CD4-positive, CD25-positive, alpha-beta regulatory T cell (primary cell): ENCODE results near the gene UBA7. TPM values are rescaled to one million over a fixed set of nuclear protein-coding genes. Genes with fewer than 3 reads are reported as not detected.
"Not testable (repeated sequence)": the region's sequence is repeated elsewhere in the genome, so short reads cannot be mapped to it uniquely, and the experiment has no call there.

Experiments used
- ATAC-seq, 2 donors: fragments of 150-1000 bp; cut with Tn5 transposase; one replicate each; pipeline ENCODE4 v1.10.0; 2021; ENCODE audit warnings: low read depth in 2 of 2, moderate number of reproducible peaks in 2 of 2, moderate library complexity in 1 of 2
- DNase-seq, 3 donors: peaks; one replicate each; pipeline versions ENCODE4 v3.0.0 to v3.0.0-alpha.2; 2012 to 2022; ENCODE audit warnings: mixed read lengths in 1 of 3
- H3K27ac ChIP-seq: one replicate; pipeline ENCODE4 v1.7.0; 2013; ENCODE audit warnings: mild to moderate bottlenecking, low read length; ENCODE audit not compliant: insufficient read depth, poor library complexity, severe bottlenecking
- H3K27me3 ChIP-seq: one replicate; pipeline ENCODE4 v1.7.0; 2013; ENCODE audit warnings: low read length; ENCODE audit not compliant: control insufficient read depth, insufficient read depth
- H3K36me3 ChIP-seq: one replicate; pipeline ENCODE4 v1.7.0; 2013; ENCODE audit warnings: mild to moderate bottlenecking, low read length, moderate library complexity; ENCODE audit not compliant: control insufficient read depth, insufficient read depth
- H3K4me1 ChIP-seq: 2 replicates; pipeline ENCODE4 v1.7.0; 2013; ENCODE audit warnings: mild to moderate bottlenecking, low read length; ENCODE audit not compliant: insufficient read depth, control insufficient read depth, poor library complexity, severe bottlenecking
- H3K4me3 ChIP-seq: one replicate; pipeline ENCODE4 v1.7.0; 2013; ENCODE audit warnings: low read depth, mild to moderate bottlenecking, low read length, moderate library complexity
- H3K9me3 ChIP-seq, 2 experiments: 1 replicate in 1 of 2; 2 replicates in 1 of 2; pipeline ENCODE4 v1.7.0; 2013; ENCODE audit warnings: low read length in 2 of 2, mild to moderate bottlenecking in 1 of 2, moderate library complexity in 1 of 2; ENCODE audit not compliant: control insufficient read depth in 2 of 2
- H3K27ac Mint-ChIP-seq, 3 donors: one replicate each; pipeline ENCODE4 v1.8.0; 2020 to 2022; ENCODE audit warnings: mild to moderate bottlenecking in 3 of 3, mixed read lengths in 3 of 3, moderate library complexity in 2 of 3
- H3K27me3 Mint-ChIP-seq: one replicate; pipeline ENCODE4 v1.8.0; 2022; ENCODE audit warnings: mild to moderate bottlenecking, mixed read lengths
- H3K36me3 Mint-ChIP-seq: one replicate; pipeline ENCODE4 v1.8.0; 2020; ENCODE audit warnings: mixed read lengths
- H3K4me1 Mint-ChIP-seq, 4 donors: one replicate each; pipeline ENCODE4 v1.8.0; 2020 to 2022; ENCODE audit warnings: mixed read lengths in 4 of 4, mild to moderate bottlenecking in 1 of 4
- H3K4me3 Mint-ChIP-seq, 4 donors: one replicate each; pipeline ENCODE4 v1.8.0; 2020 to 2022; ENCODE audit warnings: mild to moderate bottlenecking in 4 of 4, mixed read lengths in 4 of 4, moderate library complexity in 3 of 4
- H3K9me3 Mint-ChIP-seq, 7 donors: one replicate each; pipeline ENCODE4 v1.8.0; 2020 to 2022; ENCODE audit warnings: mixed read lengths in 7 of 7, mild to moderate bottlenecking in 3 of 7, moderate library complexity in 2 of 7
- polyA plus RNA-seq, 4 donors: library from polyadenylated mRNA; unstranded; fragments of 300-500 nt; fragmentation: Illumina TruSeq; gene quantifications; one replicate each; pipeline ENCODE4 v1.2.3, GENCODE V29; 2021
- total RNA-seq: library from RNA; stranded (reverse); gene quantifications from one replicate; pipeline ENCODE4 v1.2.3, GENCODE V29; 2022

Gene UBA7
- total and polyA plus RNA-seq, 5 donors from 2014 or later, result 30.6 to 201 (median 39.6) TPM

- H3K36me3 ChIP-seq, result peaks cover 37% of the 10 kb centered on the region
- H3K4me3 ChIP-seq, result no peak overlapping the region
- H3K9me3 ChIP-seq, result no peaks in the 10 kb centered on the region
- peak overlapping the region in 2 of 3 donors; percentile 2 to 78 for H3K27ac Mint-ChIP-seq
- no peaks in the 10 kb centered on the region for H3K27me3 ChIP-seq
- no peak for ATAC-seq
- no peak overlapping the region for H3K27ac ChIP-seq
- peaks cover 15% of the 10 kb centered on the region for H3K36me3 Mint-ChIP-seq
- no peaks in the 10 kb centered on the region for H3K9me3 Mint-ChIP-seq
- H3K4me1 Mint-ChIP-seq, result peaks cover 11 to 68% (median 38%) of the 10 kb centered on the region in 4 donors
- DNase-seq, result no peak
- H3K4me1 ChIP-seq, result peaks cover 36% of the 10 kb centered on the region
- peak overlapping the region in 3 of 4 donors; percentile 22 to 53 (median 46) for H3K4me3 Mint-ChIP-seq
- H3K27me3 Mint-ChIP-seq, result no peaks in the 10 kb centered on the region
Observed at GRCh38 chr3:49779358-49780079, 34.2 kb downstream of the UBA7 start.

- H3K27me3 ChIP-seq, H3K4me3 ChIP-seq, H3K9me3 Mint-ChIP-seq, H3K36me3 Mint-ChIP-seq, H3K27ac Mint-ChIP-seq, H3K27me3 Mint-ChIP-seq, ATAC-seq, DNase-seq, H3K9me3 ChIP-seq, H3K27ac ChIP-seq: not testable (repeated sequence)
- Histone ChIP-seq H3K36me3 (peaks cover 25% of the 10 kb centered on the region), H3K4me1 (peaks cover 25% of the 10 kb centered on the region)
- peak overlapping the region in 1 of 4 donors; percentile 22 for H3K4me3 Mint-ChIP-seq
- H3K4me1 Mint-ChIP-seq, result peaks cover 14 to 60% (median 39%) of the 10 kb centered on the region in 4 donors
Observed at GRCh38 chr3:49776101-49776500, 37.7 kb downstream of the UBA7 start.

GRCh38 chr3:49775538-49775937 lies 38.2 kb downstream of the UBA7 start:
- H3K27me3 Mint-ChIP-seq, result no peaks in the 10 kb centered on the region
- H3K36me3 Mint-ChIP-seq, result peaks cover 8% of the 10 kb centered on the region
- H3K4me1 ChIP-seq, result peaks cover 19% of the 10 kb centered on the region
- ATAC-seq (no peak), DNase-seq (no peak)
- no peak overlapping the region for H3K4me3 Mint-ChIP-seq
- H3K27ac ChIP-seq, result no peak overlapping the region
- peak overlapping the region in 1 of 3 donors; percentile 47 for H3K27ac Mint-ChIP-seq
- no peaks in the 10 kb centered on the region for H3K9me3 ChIP-seq
- H3K27me3 ChIP-seq, result no peaks in the 10 kb centered on the region
- peaks cover 27% of the 10 kb centered on the region for H3K36me3 ChIP-seq
- no peak overlapping the region for H3K4me3 ChIP-seq
- H3K4me1 Mint-ChIP-seq, result peaks cover 14 to 57% (median 36%) of the 10 kb centered on the region in 4 donors
- no peaks in the 10 kb centered on the region for H3K9me3 Mint-ChIP-seq

- H3K36me3 Mint-ChIP-seq, result peaks cover 19% of the 10 kb centered on the region
- ATAC-seq, result no peak
- no peak for DNase-seq
Observed at GRCh38 chr3:49772703-49773102, 41.0 kb downstream of the UBA7 start.

GRCh38 chr3:49771340-49771938 lies 42.3 kb downstream of the UBA7 start:
- Mint-ChIP-seq H3K4me3 (peak overlapping the region in 1 of 4 donors; percentile 5), H3K27me3 (no peaks in the 10 kb centered on the region), H3K36me3 (peaks cover 15% of the 10 kb centered on the region), H3K9me3 (no peaks in the 10 kb centered on the region), H3K27ac (no peak overlapping the region), H3K4me1 (peaks cover 22 to 52% (median 30%) of the 10 kb centered on the region in 4 donors)
- H3K9me3 ChIP-seq, result no peaks in the 10 kb centered on the region
- ATAC-seq, result no peak
- H3K27ac ChIP-seq, result no peak overlapping the region
- peaks cover 29% of the 10 kb centered on the region for H3K36me3 ChIP-seq
- H3K4me3 ChIP-seq, result no peak overlapping the region
- peaks cover 11% of the 10 kb centered on the region for H3K4me1 ChIP-seq
- H3K27me3 ChIP-seq, result no peaks in the 10 kb centered on the region
- DNase-seq, result no peak

More at GRCh38 chr3:49772703-49773102, 41.0 kb downstream of the UBA7 start:
- Mint-ChIP-seq H3K27me3 (no peaks in the 10 kb centered on the region), H3K9me3 (no peaks in the 10 kb centered on the region), H3K27ac (no peak overlapping the region), H3K4me3 (no peak overlapping the region), H3K4me1 (peaks cover 22 to 60% (median 35%) of the 10 kb centered on the region in 4 donors)
- peaks cover 11% of the 10 kb centered on the region for H3K4me1 ChIP-seq
- H3K9me3 ChIP-seq, result no peaks in the 10 kb centered on the region
- H3K27me3 ChIP-seq, result no peaks in the 10 kb centered on the region
- H3K4me3 ChIP-seq, result no peak overlapping the region
- H3K27ac ChIP-seq, result no peak overlapping the region
- H3K36me3 ChIP-seq, result peaks cover 33% of the 10 kb centered on the region

GRCh38 chr3:49769926-49770325 lies 43.8 kb downstream of the UBA7 start:
- H3K27ac Mint-ChIP-seq, result peak overlapping the region in 2 of 3 donors; percentile 39 to 56
- no peaks in the 10 kb centered on the region for H3K27me3 Mint-ChIP-seq
- H3K4me1 ChIP-seq, result peaks cover 5% of the 10 kb centered on the region
- H3K9me3 Mint-ChIP-seq, result no peaks in the 10 kb centered on the region
- H3K4me3 Mint-ChIP-seq, result peak overlapping the region in 1 of 4 donors; percentile 9
- no peak for DNase-seq
- H3K9me3 ChIP-seq, result no peaks in the 10 kb centered on the region
- H3K36me3 ChIP-seq, result peaks cover 18% of the 10 kb centered on the region
- H3K4me3 ChIP-seq, result no peak overlapping the region
- peaks cover 16% of the 10 kb centered on the region for H3K36me3 Mint-ChIP-seq
- H3K27me3 ChIP-seq, result no peaks in the 10 kb centered on the region
- no peak overlapping the region for H3K27ac ChIP-seq
- H3K4me1 Mint-ChIP-seq, result peaks cover 20 to 51% (median 30%) of the 10 kb centered on the region in 4 donors
- no peak for ATAC-seq

- no peaks in the 10 kb centered on the region for H3K9me3 ChIP-seq
- peaks cover 22% of the 10 kb centered on the region for H3K36me3 ChIP-seq
- Mint-ChIP-seq H3K27ac (peak overlapping the region in 1 of 3 donors; percentile 39), H3K4me3 (peak overlapping the region in 1 of 4 donors; percentile 15), H3K27me3 (no peaks in the 10 kb centered on the region), H3K4me1 (peaks cover 15 to 49% (median 29%) of the 10 kb centered on the region in 4 donors), H3K36me3 (peaks cover 20% of the 10 kb centered on the region), H3K9me3 (no peaks in the 10 kb centered on the region)
- peaks cover 2% of the 10 kb centered on the region for H3K4me1 ChIP-seq
- ATAC-seq (no peak), DNase-seq (no peak)
- no peaks in the 10 kb centered on the region for H3K27me3 ChIP-seq
- H3K4me3 ChIP-seq, result no peak overlapping the region
- no peak overlapping the region for H3K27ac ChIP-seq
Observed at GRCh38 chr3:49769286-49769915, 44.4 kb downstream of the UBA7 start.
